DND-41 (cell line): ENCODE results near the gene ZNF443.
"Not testable (repeated sequence)": the region's sequence is repeated elsewhere in the genome, so short reads cannot be mapped to it uniquely, and the experiment has no call there.

Source experiments
- ATAC-seq: fragments of 200-7000 bp; cut with Tn5 transposase; 3 replicates; pipeline ENCODE4 v1.9.1; 2021; ENCODE audit warnings: low read depth; ENCODE audit not compliant: insufficient read depth
- DNase-seq: peaks from one replicate; pipeline ENCODE4 v3.0.0-alpha.2; 2020
- H2AFZ ChIP-seq: 2 replicates; pipeline ENCODE4 v1.6.0; 2012; ENCODE audit warnings: low read depth, low read length
- H3K27ac ChIP-seq: 2 replicates; pipeline ENCODE4 v1.5.1; 2012; ENCODE audit warnings: low read length, inconsistent platforms
- H3K27me3 ChIP-seq: fragments of 200-600 bp; sonication (generic); 2 replicates; pipeline ENCODE4 v1.6.0; 2012; ENCODE audit warnings: low read length, mild to moderate bottlenecking, inconsistent platforms; ENCODE audit not compliant: insufficient read depth, poor library complexity
- H3K36me3 ChIP-seq: 2 replicates; pipeline ENCODE4 v1.5.1; 2012; ENCODE audit warnings: low read length, inconsistent platforms; ENCODE audit not compliant: insufficient read depth
- H3K4me1 ChIP-seq: 2 replicates; pipeline ENCODE4 v1.5.1; 2012; ENCODE audit warnings: mild to moderate bottlenecking, low read length; ENCODE audit not compliant: insufficient read depth
- H3K4me2 ChIP-seq: 2 replicates; pipeline ENCODE4 v1.6.0; 2012; ENCODE audit warnings: mild to moderate bottlenecking, moderate library complexity, low read length, inconsistent platforms; ENCODE audit not compliant: insufficient read depth
- H3K4me3 ChIP-seq, 2 experiments: fragments of 200-600 bp in 1 of 2; shearing (Covaris generic) in 1 of 2; 2 replicates each; pipeline ENCODE4 v1.5.1; 2012 to 2016; ENCODE audit warnings: inconsistent platforms in 2 of 2, low read length in 2 of 2, mild to moderate bottlenecking in 2 of 2, low read depth in 1 of 2, moderate library complexity in 1 of 2
- H3K79me2 ChIP-seq: 2 replicates; pipeline ENCODE4 v1.6.0; 2012; ENCODE audit warnings: low read length, inconsistent platforms; ENCODE audit not compliant: insufficient read depth
- H3K9ac ChIP-seq: 2 replicates; pipeline ENCODE4 v1.6.0; 2012; ENCODE audit warnings: low read depth, mild to moderate bottlenecking, inconsistent platforms, low read length, moderate library complexity
- H3K9me3 ChIP-seq: 2 replicates; pipeline ENCODE4 v1.5.1; 2012; ENCODE audit warnings: low read length, moderate library complexity, mild to moderate bottlenecking, inconsistent platforms; ENCODE audit not compliant: insufficient read depth, severe bottlenecking
- H4K20me1 ChIP-seq: 2 replicates; pipeline ENCODE4 v1.6.0; 2012; ENCODE audit warnings: low read length; ENCODE audit not compliant: insufficient read depth
- EZH2 ChIP-seq: IDR thresholded peaks from 3 replicates; pipeline ENCODE4 v1.6.1; 2012; ENCODE audit warnings: borderline replicate concordance, low read depth, mild to moderate bottlenecking, moderate library complexity, low read length, inconsistent platforms; ENCODE audit not compliant: severe bottlenecking
- TF ChIP-seq, protein P1 (sequence below): IDR thresholded peaks from 2 replicates; pipeline ENCODE4 v1.5.1; 2012; ENCODE audit warnings: borderline replicate concordance, low read length, moderate library complexity, mild to moderate bottlenecking; ENCODE audit not compliant: poor library complexity, severe bottlenecking; ENCODE audit errors: extremely low read depth

Gene ZNF443

DNA sequence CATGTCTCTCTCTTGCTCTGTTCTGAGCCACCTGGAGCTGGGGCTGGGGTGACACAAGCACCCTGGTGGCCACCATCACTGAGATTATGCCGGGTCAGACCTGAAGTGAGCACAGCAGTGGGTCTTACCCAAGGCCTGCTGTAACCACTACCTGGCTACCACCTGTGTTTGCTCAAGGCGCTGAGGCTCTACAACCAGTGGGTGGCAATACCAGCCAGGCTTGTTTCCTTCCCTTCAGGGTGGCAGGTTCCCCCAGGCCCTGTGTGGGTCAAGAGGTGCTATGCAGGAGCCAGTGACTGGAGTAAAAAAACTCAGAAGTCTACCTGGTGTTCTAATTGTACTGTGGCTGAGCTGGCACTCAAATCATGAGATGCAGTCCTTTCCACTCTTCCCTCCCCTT lies 8.0 kb upstream of the ZNF443 start:
- H3K27ac ChIP-seq, result no peak overlapping the region
- H3K4me2 ChIP-seq, result no peak overlapping the region
- H3K9ac ChIP-seq, result no peak overlapping the region
- H2AFZ ChIP-seq, result no peak overlapping the region
- H4K20me1 ChIP-seq, result no peaks in the 10 kb centered on the region
- H3K4me1 ChIP-seq, result no peaks in the 10 kb centered on the region
- ATAC-seq (no peak), DNase-seq (no peak)
- H3K36me3 ChIP-seq, result no peaks in the 10 kb centered on the region
- H3K27me3 ChIP-seq, result no peaks in the 10 kb centered on the region
- H3K79me2 ChIP-seq, result no peaks in the 10 kb centered on the region
- H3K9me3 ChIP-seq, result peaks cover 21% of the 10 kb centered on the region
- H3K4me3 ChIP-seq, result no peak overlapping the region
- TF ChIP-seq EZH2, result no peak

DNA sequence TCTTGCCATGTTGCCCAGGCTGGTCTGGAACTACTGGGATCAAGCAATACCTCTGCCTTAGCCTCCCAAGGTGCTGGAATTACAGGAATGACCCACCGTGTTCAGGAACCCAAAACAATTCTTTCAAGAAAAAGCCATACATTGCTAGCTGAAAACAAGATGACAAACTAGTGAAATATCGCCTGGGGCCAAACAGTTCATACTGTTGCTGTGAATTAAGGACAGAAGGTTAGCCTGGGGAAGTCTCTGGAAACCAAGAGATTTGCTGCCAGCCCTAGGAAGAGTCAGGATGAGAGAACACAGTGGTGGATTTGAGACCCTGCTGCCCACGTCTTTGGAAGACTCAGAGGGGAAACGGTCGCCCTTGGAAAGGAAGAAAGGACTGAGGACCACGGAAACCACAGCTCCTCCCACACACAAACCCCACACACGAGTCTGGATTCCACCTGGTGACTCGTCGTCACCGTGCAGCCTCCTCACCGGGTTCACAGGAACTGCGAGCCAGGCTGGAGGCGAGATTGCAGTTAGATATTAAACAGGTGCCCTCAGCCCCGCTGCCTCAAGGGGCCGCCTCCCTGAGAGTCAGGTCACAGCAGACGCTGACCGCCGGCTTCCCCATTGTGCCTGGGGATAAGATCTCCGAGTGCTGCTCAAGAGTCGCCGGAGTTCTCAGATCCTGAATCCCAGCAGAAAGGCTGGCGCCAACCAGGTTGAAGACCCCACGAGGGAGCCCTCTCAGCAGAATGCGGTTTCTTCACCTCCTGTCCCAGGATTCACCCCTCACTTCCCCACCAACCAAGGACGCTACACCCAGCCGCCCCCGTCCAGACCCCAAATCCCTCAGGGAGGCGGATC lies 908 bp downstream of the ZNF443 start:
- Histone ChIP-seq H2AFZ (peak overlapping the region; percentile 71), H3K27ac (peak overlapping the region; percentile 71), H3K4me3 (peak overlapping the region; percentile 60 to 63; a peak in 3 of 4 replicates), H3K9ac (peak overlapping the region; percentile 87), H3K4me1 (peaks cover 18% of the 10 kb centered on the region), H3K4me2 (peak overlapping the region; percentile 65), H3K79me2 (peaks cover 37% of the 10 kb centered on the region)
- peak; percentile 58 for DNase-seq
- ATAC-seq, result peak; percentile 10
- not testable (repeated sequence) for H3K36me3 ChIP-seq, H4K20me1 ChIP-seq, H3K27me3 ChIP-seq, H3K9me3 ChIP-seq

DNA sequence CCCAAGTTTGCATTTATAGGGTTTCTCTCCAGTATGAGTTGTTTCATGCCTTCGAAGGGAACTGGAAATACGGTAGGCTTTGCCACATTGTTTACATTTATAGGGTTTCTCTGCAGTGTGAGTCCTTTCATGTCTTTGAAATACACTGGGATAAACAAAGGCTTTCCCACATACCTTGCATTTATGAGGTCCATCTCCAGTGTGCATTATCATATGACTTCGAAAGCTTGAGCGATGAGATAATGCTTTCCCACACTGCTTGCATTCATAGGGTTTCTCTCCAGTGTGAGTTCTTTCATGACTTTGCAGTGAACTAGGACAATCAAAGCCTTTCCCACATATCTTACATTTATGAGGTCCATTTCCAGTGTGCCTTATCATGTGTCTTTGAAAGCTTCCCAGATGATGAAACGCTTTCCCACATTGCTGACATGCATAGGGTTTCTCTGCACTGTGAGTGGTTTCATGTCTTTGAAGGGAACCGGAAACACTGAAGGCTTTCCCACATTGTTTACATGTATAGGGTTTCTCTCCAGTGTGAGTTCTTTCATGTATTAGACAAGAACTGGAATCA lies 10.0 kb downstream of the ZNF443 start:
- Histone ChIP-seq H3K79me2 (peaks cover 21% of the 10 kb centered on the region), H3K36me3 (peaks cover 38% of the 10 kb centered on the region)
- not testable (repeated sequence) for H2AFZ ChIP-seq, H3K9ac ChIP-seq, H3K4me3 ChIP-seq, H4K20me1 ChIP-seq, H3K27me3 ChIP-seq, H3K9me3 ChIP-seq, ATAC-seq, DNase-seq, H3K4me2 ChIP-seq, H3K27ac ChIP-seq, H3K4me1 ChIP-seq

DNA sequence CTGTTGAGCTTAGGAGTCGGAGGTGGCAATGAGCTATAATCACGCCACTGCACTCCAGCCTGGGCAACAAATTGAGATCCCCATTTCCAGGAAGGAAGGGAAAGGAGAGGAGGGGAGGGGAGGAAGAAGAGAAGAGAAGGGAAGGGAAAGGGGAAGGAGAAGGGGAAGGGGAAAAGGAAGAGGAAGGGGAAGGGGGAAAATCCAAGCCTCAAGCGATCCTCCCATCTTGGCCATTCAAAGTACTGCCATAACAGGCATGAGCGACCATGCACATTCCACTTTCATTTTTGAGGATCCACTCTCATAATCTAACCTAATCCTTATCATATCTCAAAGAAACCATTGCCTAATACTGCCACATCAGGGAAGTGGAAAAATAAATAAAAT lies 14.9 kb downstream of the ZNF443 start:
- H3K27ac ChIP-seq, result no peak overlapping the region
- TF ChIP-seq, protein P1, sequence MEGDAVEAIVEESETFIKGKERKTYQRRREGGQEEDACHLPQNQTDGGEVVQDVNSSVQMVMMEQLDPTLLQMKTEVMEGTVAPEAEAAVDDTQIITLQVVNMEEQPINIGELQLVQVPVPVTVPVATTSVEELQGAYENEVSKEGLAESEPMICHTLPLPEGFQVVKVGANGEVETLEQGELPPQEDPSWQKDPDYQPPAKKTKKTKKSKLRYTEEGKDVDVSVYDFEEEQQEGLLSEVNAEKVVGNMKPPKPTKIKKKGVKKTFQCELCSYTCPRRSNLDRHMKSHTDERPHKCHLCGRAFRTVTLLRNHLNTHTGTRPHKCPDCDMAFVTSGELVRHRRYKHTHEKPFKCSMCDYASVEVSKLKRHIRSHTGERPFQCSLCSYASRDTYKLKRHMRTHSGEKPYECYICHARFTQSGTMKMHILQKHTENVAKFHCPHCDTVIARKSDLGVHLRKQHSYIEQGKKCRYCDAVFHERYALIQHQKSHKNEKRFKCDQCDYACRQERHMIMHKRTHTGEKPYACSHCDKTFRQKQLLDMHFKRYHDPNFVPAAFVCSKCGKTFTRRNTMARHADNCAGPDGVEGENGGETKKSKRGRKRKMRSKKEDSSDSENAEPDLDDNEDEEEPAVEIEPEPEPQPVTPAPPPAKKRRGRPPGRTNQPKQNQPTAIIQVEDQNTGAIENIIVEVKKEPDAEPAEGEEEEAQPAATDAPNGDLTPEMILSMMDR, result no peak
- no peak for TF ChIP-seq EZH2
- peaks cover 42% of the 10 kb centered on the region for H3K36me3 ChIP-seq
- H3K27me3 ChIP-seq, result no peaks in the 10 kb centered on the region
- no peaks in the 10 kb centered on the region for H3K79me2 ChIP-seq
- H4K20me1 ChIP-seq, result no peaks in the 10 kb centered on the region
- H3K4me2 ChIP-seq, result no peak overlapping the region
- no peak overlapping the region for H3K9ac ChIP-seq
- H2AFZ ChIP-seq, result no peak overlapping the region
- H3K4me1 ChIP-seq, result no peaks in the 10 kb centered on the region
- H3K4me3 ChIP-seq, result no peak overlapping the region
- H3K9me3 ChIP-seq, result peaks cover 2% of the 10 kb centered on the region
- no peak for ATAC-seq
- DNase-seq, result no peak
